GM21717 (cell line): Measurements from ENCODE around the gene COL17A1.

Experiments used
- ATAC-seq: cut with Tn5 transposase; IDR thresholded peaks from one replicate; pipeline ENCODE4 v1.9.1; 2021; ENCODE audit warnings: mild to moderate bottlenecking, moderate library complexity; ENCODE audit not compliant: unreplicated experiment

Gene COL17A1

DNA sequence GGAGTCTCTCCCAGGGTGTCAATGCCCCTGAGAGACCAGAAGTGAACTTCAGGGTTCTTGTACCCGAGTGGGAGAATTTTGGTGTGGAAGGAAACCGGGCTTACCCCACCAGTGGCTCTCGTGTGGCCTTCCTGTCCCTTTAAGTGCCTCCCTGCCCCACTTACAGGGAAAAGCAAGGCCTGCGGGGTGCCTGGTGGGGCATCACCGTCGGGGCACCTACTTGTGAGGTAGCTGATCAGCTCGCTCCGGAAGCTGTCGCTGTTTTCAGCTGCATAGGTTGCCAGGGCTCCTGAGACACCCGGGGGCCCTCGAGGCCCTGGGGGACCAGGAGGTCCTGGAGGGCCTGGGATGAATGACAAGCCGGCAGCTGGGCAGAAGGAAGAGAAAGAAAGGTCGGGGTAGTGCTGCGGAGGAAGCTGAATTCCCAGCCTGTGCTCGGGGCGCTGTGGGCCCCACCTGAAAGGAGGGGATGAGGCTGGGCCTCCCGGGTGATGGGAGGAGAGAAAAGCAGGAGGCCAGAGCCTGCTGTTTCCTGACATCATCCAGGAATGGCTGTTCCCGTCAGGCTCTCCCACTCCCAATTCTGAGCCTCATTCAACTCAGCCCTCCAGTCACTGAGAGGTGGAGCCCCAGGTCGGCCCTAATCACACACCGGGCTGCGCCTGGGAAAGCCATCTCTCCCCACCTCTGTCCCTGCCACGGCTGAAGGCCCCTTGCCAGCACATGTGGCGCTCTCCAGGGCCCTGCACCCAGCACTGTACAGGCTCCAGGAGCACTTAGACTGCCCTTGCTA is 51.1 kb downstream of the COL17A1 start:
- ATAC-seq: no peak

DNA sequence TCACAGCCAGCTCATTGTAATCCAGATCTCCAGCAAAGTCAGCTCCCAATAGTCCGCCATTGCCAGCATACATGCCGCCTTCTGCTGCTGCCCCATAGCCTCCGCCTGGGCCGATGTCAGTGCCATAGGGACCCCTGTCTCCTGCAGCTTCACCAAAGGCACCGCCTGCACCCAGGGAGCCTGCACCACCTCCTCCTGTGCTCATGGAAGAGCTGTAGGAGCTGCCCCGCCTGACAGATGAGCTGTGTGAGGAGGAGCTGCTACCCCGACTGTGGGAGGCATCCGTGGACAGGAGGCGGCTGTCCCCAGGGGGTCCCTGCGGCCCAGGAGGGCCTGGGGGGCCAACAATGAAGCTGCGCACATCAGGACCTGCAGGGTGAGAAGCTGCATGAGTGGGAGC is 51.7 kb downstream of the COL17A1 start:
- no peak for ATAC-seq

DNA sequence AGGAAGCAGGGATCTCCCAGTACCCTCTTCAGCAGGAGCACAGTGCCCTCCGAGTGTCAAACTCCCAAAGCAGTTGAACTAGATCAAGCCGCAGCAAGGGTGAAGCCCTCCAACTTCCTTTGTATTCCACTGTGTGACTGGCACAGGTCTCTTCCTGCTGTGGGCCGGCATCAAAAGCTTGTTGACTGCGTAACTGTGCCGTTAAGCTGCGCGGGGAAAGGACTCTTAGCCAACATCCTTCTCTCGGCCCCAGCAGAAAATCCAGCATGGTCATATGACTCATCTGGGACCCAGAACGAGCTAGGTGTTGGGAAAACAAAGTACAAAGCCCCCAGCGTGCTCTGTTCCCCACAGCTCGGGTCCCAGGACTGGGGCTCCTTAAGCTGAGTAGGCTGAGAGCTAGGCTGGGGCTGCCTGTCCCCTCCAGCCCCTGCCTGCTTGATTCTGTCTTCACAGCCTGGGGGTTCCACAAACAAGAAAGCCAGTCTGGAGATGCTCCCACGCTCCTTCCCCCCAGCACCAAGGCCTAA is 52.2 kb downstream of the COL17A1 start:
- no peak for ATAC-seq

DNA sequence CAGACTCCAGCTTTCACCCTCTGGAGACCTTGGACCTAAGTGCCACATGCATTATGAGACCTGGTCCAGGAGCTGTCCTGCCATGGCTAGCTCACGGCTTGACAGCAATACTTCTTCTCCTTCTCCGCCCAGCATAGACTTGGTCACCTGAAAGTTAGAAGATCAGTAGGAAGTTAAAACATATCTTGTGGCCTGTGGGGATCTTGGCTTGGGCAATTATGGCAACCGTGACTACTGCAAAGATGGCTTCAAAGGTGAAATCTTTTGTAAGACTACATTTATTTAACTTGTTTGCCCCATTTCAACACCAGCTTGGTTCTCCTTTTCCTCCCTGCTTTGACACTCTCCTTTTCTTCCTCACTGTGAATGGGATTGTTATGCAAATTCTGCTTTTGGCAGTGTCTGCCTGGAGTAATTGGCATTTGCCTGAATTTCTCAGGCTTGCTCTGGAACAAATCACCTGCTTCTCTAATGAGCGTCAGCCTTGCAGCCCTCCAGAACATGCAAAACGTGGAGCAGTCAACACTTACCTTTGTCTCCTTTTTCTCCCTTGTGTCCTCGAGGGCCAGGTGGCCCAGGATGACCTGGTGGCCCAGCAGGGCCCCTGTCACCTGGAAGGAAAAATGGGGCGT is 53.4 kb downstream of the COL17A1 start:
- ATAC-seq: no peak

DNA sequence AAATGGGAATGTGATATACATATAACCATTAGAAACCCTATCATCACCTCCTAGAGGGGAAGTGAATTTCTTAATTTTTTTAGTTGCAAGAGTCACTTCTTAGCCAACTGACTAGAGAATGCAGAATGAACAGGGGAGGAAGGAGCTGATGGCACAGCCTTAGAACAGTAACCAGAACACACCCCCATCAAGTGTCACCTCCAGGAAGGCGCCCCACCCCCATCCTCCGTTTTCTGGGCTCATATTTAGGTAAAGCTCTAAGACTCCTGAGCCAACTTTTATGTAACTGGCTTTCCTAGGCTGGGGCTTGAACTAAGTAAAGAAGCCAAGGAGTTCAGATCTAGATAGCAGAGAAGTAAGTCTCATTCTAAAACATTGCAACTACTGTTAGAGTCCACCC is 54.0 kb downstream of the COL17A1 start:
- ATAC-seq: no peak

DNA sequence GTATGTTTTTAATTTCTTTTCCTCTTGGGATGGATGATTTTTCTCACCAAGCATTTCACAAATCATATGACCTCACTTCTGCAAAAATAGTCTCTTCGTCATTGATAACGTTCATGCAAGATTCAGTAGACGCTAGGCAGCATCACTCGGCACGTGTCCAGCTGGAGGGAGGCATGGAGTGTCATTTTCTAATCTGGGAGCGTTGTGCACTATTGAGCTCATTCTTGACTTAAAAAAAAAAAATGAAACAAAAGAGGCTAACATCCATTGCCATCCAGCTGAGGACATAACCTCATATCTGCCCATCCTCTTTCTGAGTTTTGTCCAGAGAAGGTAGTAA is 56.2 kb downstream of the COL17A1 start:
- no peak for ATAC-seq

DNA sequence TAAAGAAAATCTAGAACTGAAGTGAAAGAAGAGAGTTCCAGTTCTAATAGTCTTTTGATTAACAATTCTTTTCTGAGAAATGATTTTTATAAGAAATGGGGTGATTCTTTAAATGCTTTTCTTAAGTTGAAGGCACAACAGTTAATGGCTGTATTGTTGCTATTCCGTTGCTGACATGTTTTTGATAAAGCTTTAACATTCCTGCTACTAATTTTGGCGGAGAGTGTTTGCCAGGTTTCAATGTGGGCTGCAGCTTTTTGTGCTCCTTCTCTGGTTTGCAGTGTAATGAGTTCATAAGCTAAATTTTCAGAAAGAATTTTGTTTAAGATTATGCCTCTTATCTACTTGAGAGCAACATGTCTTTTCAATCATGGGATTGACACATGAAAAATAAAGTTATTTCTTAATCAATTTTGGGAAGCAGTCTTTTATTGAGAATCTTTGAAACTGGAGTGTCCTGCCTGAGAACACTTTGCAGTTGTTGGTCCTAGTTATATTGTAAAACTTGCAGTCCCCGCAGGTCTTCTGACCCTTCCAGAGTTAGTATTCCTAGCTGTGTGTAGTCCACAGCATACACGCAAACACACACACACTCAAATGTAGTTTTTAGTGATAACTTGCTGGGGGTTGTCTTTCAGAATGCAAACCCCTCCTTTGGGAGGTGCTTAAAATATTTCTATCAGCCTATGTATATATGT is 56.7 kb downstream of the COL17A1 start:
- ATAC-seq: no peak

DNA sequence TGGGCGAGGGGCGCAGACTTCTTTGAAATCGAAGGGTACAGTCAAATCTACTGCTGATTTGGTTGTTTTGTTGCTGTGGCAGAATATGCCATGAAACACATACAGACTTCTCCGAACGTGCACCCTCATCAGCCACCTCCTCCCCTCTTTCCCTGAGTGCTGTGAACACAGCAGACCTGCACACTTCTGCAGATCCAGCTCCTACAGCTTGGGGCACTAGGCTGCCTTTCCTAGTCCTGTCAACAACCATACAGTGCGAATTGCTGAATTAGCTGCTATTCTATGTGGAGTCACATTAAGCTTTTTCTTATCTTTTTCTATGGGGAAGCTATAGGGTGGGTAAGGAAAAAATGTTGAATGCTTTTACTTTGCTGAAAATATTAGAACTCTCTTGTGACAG is 57.5 kb downstream of the COL17A1 start:
- ATAC-seq: no peak

DNA sequence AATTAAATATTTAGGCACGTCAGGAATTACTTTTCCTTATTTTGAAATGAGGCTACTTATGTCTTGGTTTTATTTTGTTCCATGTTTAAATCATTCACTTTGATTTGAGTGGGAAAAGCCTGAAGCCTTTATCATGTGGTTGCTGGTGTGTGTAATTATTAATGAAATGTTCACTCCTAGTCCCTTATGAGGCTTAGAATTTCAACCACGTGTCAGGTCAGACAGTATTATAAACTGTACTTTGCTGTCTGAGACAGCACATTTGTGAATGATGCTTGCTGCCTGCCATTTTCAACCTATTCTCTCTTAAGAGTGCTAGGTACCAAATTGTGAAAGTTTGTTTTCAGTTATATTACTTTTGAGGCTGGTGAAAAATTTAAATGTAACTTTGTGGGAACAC is 58.9 kb downstream of the COL17A1 start:
- ATAC-seq: no peak

DNA sequence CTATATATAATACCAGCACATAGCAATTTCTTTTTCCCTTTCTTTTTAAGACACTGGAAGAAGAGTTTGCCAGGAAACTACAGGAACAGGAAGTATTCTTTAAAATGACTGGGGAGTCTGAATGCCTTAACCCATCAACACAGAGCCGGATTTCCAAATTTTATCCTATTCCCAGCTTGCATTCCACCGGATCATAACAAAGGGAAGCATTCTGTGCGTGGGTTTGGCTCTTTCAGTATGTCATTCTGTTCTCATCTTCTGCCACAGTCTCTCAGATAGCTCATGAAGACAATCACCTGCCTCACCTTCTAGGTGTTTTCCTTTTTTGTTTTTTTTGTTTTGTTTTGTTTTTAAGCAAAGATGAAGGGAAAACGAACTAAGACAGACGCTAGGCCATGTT is 60.2 kb downstream of the COL17A1 start:
- no peak for ATAC-seq

DNA sequence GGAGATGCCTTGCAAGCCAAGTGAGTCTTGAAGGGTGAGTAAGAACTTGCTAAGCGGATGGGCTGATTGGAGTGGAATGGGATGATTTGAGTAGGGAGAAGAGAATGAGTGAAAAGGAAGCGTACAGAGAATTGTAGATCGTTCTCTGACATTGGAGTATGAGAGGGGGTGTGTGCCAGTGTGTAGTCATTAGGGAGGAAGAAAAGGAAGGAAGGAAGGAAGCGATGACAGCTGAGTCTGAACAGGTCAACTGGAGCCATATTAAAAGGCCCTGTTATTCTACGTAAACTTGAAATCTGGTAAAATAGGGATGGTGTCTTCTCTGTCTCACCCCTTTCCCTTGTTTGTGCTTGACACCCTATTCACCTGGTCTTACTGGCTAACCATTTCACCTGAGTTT is 63.7 kb downstream of the COL17A1 start:
- no peak for ATAC-seq

DNA sequence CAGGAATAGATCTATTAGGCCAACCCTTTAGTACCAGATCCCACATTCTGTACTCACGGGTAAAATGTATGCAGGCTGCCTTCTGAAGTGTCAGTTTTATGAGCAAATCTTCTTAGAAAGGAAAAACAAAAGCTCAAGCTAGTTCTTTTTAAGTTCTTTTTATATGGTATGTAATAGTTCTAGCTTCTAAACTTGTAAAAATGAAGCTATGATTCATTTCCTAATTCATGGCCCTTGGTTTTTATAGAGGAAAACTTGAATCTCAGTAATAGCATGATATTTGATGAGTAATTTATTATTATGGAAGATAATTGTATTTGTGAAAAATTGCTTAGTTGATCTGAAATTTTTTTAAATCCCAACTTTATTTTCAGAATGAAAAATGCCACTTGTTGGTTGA is 64.4 kb downstream of the COL17A1 start:
- ATAC-seq: no peak

DNA sequence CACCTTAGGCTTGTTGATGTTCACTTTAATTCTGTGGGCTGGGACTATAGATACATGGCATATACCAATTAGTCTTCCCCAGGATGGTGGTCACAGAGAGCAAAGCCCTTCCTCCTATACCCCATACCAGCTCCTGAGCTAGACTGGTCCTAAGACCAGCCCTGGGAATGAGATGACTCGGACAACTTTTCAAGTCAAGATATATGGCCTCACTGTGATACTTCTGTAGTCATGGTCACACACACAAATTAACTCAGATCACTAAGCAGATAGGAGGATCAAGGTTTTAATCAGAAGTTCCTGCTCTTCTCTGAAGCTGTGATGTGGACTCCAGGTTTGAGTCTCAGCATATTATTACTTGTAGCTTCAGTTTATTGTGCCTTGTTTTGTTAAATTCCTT is 65.7 kb downstream of the COL17A1 start:
- ATAC-seq: no peak

DNA sequence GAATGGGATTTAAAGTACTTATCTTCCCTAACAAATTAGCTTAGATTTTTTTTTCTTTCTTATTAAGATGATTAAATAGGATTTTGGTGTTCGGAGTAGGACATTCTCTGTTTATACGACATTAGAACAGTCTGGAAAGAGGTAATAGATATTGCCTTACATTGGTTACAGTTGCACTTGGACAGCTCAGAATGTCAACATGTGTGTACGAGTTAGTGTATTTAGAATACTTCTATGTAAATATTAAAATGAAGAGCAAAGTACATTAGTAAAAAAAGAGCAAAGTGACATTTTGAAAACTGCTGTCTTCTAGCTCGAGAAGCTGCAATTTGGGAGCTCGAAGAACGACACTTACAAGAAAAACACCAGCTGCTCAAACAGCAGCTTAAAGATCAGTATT is 67.2 kb downstream of the COL17A1 start:
- ATAC-seq: no peak

DNA sequence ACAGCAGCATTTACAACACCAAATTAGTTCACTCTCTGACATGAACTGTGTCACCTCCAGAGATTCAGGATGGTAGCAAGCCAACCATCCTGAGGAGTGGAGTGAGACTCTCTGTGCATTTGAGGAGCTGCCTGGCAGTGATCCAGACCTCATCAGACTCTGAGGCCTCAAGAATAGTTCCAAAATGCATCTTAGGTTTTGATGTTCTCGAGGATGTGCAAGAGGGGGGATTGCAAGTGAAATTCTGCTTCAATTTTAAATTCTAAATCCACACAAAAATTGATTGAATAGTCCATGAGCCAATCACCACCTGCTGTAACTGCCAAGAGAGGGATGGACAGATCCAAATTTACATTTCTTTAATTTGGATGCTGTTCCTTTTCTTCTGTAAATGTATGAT is 69.0 kb downstream of the COL17A1 start:
- no peak for ATAC-seq

DNA sequence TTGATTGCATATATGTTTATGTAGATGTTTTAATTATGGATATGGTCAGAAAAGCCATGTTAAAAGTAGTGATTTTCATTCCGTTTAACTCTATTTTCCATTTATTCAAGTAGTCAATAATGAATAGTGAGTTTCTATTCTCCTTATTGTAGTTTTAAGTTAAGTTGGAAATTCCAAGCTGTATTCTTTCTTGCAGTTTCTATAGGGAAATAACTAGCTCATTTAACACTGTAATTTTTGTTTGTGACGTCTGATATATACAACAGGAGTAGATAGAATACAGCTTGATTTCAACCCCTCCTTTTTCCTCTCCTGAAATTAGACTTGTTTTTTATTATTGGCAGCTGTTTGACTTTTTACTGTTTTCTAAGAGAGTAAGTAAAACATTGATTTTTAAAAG is 71.5 kb downstream of the COL17A1 start:
- no peak for ATAC-seq

DNA sequence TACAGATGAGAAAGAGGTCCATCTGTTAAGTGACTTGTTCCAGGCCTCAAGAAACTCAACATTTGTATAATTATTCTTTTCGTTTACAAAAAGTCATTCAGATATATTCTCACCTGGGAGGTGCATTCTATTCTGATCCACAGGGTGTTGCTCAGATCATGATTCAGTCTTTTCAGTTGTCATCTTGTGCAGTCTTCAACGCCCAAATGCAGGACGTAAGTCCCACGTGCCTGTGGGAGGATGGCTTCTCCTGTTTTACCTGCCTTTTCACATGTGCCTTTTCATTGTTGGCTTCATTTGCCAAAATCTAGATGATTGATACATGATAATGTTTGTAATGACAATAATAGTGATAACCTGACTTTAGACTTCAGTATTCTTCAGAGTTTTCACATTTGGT is 72.2 kb downstream of the COL17A1 start:
- no peak for ATAC-seq

DNA sequence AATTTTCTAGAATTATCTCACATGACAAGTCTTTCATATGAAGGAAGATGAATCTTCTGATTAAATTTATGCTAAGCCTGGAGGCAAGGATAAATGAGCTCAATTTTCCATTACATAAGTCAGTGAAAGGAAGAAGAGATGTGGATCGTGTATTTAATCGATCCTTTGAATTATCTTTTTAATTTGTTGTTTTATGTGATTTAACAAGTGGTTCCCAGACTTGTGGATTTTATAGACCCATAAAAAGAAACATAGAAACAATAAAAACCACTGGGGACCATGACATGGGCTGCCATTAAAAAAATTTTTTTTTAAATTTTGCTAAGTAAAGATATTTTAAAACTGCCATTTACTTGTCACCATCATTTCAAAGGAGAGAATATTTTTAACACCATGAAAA is 73.8 kb downstream of the COL17A1 start:
- ATAC-seq: no peak

DNA sequence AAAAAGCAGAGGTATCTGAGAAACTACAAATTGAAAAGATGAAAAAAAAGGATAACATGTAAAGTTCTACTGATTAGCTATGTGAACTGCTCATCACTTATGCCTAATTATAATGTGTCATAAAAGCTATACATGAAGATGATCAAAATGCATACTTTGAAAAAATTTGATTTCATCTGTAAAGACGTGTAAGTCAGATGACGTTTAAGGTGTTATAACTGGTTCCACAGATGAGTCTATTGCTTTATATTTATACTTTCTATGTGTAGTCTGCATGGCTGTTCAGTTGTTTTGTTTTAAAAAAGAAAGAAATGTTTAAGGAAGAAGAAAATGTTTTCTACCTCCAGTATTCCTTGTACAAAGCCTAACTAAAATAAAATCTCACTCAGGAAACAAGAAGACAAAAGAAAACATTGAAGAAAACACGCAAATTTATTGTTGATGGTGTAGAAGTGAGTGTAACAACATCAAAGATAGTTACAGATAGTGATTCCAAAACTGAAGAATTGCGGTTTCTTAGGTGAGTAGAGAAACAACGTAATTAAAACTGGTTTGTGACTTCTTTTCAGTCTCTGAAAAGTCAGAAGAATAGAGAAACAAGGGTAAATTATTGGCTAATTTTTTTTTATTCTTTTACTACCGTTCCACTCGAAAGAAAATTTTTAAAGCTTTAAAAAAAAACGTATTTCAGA is 80.4 kb downstream of the COL17A1 start:
- no peak for ATAC-seq

DNA sequence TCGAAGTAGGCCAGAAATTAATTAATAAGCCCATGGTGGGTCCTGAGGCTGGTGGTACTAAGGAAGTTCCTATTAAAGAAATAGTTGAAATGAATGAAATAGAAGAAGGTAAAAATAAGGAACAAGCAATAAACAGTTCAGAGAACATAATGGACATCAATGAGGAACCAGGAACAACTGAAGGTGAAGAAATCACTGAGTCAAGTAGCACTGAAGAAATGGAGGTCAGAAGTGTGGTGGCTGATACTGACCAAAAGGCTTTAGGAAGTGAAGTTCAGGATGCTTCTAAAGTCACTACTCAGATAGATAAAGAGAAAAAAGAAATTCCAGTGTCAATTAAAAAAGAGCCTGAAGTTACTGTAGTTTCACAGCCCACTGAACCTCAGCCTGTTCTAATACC is 82.8 kb downstream of the COL17A1 start:
- ATAC-seq: no peak

DNA sequence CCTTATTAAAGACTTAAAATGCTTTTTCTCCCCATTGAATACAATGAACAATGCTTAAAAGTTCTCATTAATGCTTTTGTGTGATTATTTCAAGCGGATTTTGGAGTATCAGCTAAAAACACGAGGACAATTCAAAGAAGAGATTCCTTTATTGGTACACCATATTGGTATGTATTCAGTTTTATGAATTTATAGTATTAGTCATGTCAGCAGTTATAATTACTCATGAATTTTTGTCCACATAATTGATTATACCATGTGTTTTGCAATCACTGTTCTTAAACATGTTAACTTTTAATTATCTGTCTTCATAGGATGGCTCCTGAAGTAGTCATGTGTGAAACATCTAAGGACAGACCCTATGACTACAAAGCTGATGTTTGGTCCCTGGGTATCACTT is 86.9 kb downstream of the COL17A1 start:
- ATAC-seq: no peak

DNA sequence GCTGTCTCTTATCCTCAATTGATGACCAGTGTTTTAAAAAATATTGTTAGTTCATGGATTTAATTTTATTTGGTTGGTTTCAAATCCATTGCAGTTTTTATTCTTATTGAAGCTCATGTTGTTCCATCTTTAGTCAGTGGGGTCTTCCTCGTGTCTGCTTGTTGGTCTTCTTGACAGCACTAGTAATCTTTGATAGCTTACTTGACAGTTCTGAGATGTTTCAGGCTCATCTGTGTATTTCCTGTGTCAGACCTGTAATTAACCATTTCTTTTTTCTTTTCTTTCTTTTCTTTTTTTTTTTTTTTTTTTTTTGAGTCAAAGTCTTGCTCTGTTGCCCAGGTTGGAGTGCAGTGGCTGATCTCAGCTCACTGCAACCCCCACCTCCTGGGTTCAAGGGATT is 90.5 kb downstream of the COL17A1 start:
- ATAC-seq: no peak
